ENCODE results near the gene SEMA3G. TPM values are rescaled to one million over a fixed set of nuclear protein-coding genes. Genes with fewer than 3 reads are reported as not detected.

SEMA3G gene
- total RNA-seq, 4 donors from 2014 or later, result 3.7 to 18.6 (median 11.5) TPM

DNA sequence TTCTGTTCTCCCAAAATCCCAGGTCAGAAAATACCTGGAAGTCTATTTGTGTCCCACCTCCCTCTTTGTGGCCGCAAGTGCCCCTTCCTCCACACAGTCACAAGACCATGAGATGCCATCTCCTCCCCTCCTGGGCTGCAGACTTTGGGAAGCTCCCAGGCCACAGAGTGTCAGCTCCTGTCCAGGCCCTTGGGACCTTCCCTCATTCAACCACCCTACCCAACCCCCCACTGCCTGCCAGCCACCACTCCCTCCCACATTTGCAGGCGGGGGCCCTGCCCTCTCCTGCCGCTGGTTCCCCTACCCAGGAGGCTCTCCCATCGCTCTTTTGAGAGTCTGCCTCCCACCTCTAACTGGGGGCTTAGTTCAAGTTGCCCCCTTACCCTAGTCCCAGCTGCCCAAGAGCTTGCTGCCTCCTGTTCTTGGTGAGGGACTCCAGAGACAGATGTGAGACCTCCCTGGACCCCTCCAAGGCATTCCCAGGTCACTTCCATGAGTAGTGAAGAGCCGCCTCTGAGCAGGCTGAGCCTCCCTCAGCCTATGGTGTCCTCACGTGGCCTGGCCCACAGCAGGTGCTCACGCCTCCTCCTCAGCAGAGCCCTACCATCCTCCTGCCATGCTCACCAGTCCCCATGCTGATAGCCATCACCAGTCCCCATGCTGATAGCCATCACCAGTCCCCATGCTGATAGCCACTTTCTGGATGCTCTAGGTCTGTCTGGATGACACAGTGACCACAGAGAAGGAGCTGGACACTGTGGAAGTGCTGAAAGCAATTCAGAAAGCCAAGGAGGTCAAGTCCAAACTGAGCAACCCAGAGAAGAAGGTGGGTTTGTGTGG is 34.4 kb upstream of the SEMA3G start:
- no peaks in the 10 kb centered on the region for H3K4me1 ChIP-seq
- no peaks in the 10 kb centered on the region for H3K9me3 ChIP-seq
- intact Hi-C loops (cut with DNase I), result no loop called here
- no peak overlapping the region for H3K27ac ChIP-seq
- H3K4me3 ChIP-seq (replicated peaks in 1 of 3), result no peak overlapping the region
- DNase-seq, result no peak
- TF ChIP-seq POLR2A (IDR thresholded peaks at IDR 0.05), result no peak
- H3K27me3 ChIP-seq, result no peaks in the 10 kb centered on the region
- 96 to 98% methylated on average over 5 to 7 of the region's 7 CpGs for whole genome bisulfite sequencing, 2 donors
- peaks cover 57 to 72% of the 10 kb centered on the region in 2 donors for H3K36me3 ChIP-seq

DNA sequence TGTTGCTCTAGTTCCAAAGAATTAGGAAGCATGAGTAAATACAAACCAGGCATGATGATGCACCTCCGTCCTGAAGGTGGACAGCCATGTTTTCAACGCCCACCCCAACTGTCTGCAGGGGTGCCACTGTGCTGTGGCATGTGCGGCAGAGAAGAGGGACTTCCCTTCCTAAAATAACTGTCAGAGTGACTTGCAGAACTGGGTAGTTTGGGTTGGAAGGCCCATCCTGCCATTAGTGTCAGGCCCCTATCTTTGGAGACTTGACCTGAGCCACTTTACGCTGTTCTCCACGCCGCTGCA is 32.8 kb upstream of the SEMA3G start:
- 92 to 99% methylated on average over 6 of the region's 6 CpGs for WGBS, 2 donors
- H3K27me3 ChIP-seq, result no peaks in the 10 kb centered on the region
- no peak for DNase-seq
- H3K27ac ChIP-seq, result no peak overlapping the region
- no peaks in the 10 kb centered on the region for H3K4me1 ChIP-seq
- TF ChIP-seq, protein P1, sequence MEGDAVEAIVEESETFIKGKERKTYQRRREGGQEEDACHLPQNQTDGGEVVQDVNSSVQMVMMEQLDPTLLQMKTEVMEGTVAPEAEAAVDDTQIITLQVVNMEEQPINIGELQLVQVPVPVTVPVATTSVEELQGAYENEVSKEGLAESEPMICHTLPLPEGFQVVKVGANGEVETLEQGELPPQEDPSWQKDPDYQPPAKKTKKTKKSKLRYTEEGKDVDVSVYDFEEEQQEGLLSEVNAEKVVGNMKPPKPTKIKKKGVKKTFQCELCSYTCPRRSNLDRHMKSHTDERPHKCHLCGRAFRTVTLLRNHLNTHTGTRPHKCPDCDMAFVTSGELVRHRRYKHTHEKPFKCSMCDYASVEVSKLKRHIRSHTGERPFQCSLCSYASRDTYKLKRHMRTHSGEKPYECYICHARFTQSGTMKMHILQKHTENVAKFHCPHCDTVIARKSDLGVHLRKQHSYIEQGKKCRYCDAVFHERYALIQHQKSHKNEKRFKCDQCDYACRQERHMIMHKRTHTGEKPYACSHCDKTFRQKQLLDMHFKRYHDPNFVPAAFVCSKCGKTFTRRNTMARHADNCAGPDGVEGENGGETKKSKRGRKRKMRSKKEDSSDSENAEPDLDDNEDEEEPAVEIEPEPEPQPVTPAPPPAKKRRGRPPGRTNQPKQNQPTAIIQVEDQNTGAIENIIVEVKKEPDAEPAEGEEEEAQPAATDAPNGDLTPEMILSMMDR (IDR thresholded peaks at IDR 0.05), result no peak
- TF ChIP-seq POLR2A (IDR thresholded peaks at IDR 0.05), result no peak
- H3K9me3 ChIP-seq, result no peaks in the 10 kb centered on the region
- H3K36me3 ChIP-seq, result peaks cover 70 to 86% of the 10 kb centered on the region in 2 donors
- H3K4me3 ChIP-seq (replicated peaks in 1 of 3), result no peak overlapping the region
- intact Hi-C loops (cut with DNase I), result no loop called here

DNA sequence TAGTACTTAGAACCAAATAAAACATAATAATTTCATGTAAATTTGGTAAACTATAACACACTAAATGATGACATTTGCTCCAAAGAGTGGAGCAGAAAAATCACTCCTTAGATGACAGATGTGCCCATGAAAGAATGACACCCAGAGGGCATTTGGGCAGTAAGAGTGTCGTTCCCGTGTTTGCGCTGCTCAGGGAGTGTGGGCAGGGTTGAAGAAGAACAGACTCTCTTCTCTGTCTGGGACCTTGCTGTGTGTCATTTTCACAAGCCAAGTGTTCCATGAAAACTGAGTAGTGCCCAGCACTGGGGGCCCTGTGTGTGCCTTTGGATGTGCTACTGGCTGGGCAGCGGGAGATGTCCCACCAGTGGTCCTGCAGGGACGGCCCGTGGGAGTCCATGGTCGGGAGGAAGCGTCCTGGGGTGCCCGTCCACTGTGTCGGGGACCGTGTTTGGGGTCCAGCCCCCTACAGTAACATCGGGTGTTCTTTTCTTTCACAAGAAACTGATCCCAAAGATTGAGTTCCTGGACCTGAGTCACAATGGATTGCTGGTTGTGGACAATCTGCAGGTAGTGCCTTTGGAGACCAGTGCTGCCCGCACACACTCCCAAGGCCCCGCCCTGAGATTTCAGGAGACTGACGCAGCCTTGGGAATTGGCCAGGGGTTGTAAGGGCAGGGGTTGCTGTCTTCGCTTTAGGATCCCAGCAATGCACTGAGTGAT is 32.3 kb upstream of the SEMA3G start:
- no peaks in the 10 kb centered on the region for H3K4me1 ChIP-seq
- no peak overlapping the region for H3K4me3 ChIP-seq (replicated peaks in 1 of 3)
- intact Hi-C loops (cut with DNase I), result no loop called here
- DNase-seq, result no peak
- H3K36me3 ChIP-seq, result peaks cover 75 to 91% of the 10 kb centered on the region in 2 donors
- TF ChIP-seq POLR2A (IDR thresholded peaks at IDR 0.05), result no peak
- TF ChIP-seq, protein P1 (IDR thresholded peaks at IDR 0.05), result no peak
- H3K27me3 ChIP-seq, result no peaks in the 10 kb centered on the region
- WGBS, 2 donors, result 92 to 93% methylated on average over 14 to 16 of the region's 16 CpGs
- H3K9me3 ChIP-seq, result no peaks in the 10 kb centered on the region
- no peak overlapping the region for H3K27ac ChIP-seq

DNA sequence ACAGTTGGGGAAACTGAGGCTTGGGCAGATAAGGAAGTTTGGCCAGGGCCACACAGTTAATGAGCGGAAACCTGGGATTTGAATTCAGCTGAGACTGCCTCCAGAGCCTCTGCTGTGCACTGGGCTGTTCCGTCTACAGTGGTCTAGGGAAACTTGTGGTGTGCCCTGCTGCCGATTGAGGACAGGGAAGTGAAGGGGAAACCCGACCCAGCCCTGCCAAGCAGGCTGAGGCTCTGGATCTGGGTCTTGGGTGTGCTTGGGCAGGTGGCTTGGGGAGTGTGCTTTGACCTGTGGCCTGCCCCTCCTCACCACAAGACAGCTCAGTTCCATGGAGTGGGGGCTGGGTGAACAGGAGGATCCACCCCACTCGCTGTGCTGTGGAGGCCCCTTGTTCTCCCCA is 28.1 kb upstream of the SEMA3G start:
- TF ChIP-seq POLR2A (IDR thresholded peaks at IDR 0.05), result no peak
- TF ChIP-seq, protein P1 (IDR thresholded peaks at IDR 0.05), result no peak
- Histone ChIP-seq H3K4me3 (replicated peaks in 1 of 3) (no peak overlapping the region), H3K4me1 (no peaks in the 10 kb centered on the region), H3K9me3 (no peaks in the 10 kb centered on the region), H3K27me3 (no peaks in the 10 kb centered on the region), H3K27ac (no peak overlapping the region), H3K36me3 (peaks cover 53 to 63% of the 10 kb centered on the region in 2 donors)
- intact Hi-C loops (cut with DNase I), result no loop called here
- 92 to 100% methylated on average over 3 to 4 of the region's 5 CpGs for WGBS, 2 donors
- no peak for DNase-seq

DNA sequence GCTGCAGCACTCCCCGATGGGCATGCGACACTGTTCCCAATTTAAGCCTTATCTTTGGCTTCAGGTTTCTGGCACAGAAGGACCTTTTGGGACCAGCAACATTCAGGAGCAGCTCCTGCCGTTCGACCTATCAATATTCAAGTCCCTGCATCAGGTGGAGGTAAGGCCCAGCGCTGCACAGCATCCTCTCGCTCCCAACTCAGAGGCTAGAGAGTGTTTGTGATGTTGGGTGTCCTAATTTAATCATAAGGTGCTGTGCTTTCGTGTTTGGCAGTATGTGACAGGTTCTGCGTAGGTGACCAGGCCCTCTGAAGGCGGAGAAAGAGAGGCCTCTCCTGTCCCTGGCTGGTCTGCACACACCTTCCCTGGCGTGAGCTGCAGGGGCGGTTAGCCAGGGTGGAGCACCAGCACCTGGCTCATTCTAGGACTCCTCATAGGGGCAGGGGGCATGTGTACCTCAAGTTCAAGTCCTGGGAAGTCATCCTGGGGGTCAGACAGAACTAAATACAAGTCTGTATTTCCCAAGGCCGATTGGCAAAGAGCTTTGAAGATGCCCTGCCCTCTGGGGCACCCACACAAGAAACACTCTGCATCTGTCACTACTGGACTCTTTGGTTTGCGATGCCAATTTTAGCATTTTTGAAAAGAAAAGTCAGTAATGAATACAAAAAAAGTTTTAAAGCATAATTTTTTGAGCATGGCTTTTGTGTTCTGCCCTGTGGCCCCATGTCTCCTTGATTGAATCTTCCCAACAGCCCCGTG is 27.5 kb upstream of the SEMA3G start:
- intact Hi-C loops (cut with DNase I), result no loop called here
- DNase-seq, result no peak
- H3K4me3 ChIP-seq (replicated peaks in 1 of 3), result no peak overlapping the region
- WGBS, 2 donors, result 78 to 85% methylated on average over 13 to 14 of the region's 14 CpGs
- TF ChIP-seq, protein P1 (IDR thresholded peaks at IDR 0.05), result no peak
- no peak for TF ChIP-seq POLR2A (IDR thresholded peaks at IDR 0.05)
- H3K9me3 ChIP-seq, result no peaks in the 10 kb centered on the region
- no peak overlapping the region for H3K27ac ChIP-seq
- H3K36me3 ChIP-seq, result peaks cover 47 to 57% of the 10 kb centered on the region in 2 donors
- no peaks in the 10 kb centered on the region for H3K27me3 ChIP-seq
- no peaks in the 10 kb centered on the region for H3K4me1 ChIP-seq

Measured in thyroid gland (tissue), 4 donors.